NCI-H2081 (cell line): Measurements from ENCODE around the gene CROCC2.
A peak's percentile ranks its signal among the peaks of the same experiment; 100 is the strongest.

ENCODE experiments used
- DNase-seq, 2 experiments: peaks; one replicate each; lab custom pipeline; 2025; lab: John Stamatoyannopoulos, UW

CROCC2 gene

DNA sequence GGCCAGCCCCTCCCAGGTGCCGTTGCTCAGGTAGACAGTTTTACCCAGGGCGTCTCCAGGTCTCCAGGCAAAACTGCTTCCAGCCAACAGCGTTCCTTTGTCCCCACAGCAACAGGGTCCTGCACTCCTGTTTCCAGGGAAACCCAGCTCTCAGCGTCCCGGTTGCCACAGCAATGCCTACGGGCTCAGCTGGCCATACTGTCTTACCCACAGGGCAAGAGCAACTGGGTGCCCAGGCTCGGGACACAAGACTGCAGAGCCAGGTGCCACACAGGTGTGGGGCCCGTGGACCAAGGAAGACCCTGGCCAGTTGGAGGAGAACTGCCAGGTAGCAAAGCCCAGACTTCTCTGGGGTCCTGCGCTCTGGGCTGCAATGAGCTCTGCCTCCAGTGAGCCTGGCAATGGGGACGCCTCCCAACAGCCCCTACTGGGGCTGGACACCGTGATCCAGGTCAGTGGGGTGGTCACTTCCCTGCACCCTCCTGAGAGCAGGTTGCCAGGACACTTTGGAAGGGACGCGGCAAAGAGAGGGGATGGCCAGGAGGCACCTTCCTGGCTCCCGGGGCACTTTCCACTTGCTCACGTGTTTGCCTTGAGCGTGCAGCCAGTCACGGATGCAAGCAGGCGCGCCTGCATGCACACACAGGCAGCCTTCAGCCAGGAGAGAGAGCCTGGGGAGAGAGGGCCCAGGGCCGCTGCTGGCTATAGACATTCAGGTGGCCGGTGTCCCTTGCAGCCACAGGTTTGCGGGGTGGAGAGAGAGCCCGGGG lies at the start of gene CROCC2:
TSS of gene CROCC2 (plus strand) at position 196 of the 770 bp plus-strand sequence. CDS start at position 374, 178 bp downstream.
- peak in 1 of 2 experiments; percentile 13 for DNase-seq

DNA sequence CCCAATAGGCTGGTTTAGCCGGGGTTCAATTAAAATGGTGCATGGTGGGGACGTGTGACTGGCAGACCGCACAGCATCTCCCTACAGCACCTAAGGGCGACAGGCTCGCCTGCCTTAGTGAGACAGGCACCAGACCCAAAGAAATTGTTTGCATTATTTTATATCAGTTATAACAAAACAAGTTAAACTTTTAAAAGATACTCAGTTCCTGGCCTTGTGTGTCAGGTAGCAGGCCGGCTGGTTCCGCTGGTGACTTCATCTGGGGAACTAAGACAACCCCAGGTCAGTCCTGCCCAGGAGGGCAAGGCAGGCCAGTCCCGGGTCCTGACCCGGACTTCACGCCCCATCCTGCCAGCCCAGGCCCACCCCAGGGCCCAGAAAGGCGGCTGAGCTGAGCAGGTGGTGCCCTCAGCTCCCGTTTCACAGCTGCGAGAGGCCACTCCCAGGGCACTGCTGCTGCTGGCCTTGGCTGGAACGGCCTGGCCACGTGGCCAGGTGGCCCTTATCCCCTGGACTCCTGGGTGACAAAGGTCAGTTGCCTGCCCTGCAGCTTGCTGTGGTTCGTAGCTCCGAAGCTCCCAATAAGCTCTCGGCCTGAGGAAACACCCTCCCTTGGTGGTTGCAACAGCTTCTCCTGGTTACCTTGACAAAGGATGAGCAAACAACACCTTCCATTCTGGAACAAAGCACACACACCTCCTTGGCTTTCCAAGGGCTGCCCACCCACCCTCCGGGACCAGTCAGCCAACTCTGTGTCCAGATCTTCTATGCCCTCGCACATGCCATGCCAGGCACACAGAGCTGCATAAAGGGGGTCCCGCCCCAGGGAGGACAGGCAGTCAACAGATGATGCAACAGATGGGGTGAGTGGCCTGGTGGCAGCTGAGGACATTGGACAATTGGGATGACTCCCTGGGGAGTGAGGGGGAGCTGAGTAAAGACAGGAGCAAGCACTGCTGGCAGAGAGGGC lies 48.8 kb upstream of the CROCC2 start:
- no peak for DNase-seq

DNA sequence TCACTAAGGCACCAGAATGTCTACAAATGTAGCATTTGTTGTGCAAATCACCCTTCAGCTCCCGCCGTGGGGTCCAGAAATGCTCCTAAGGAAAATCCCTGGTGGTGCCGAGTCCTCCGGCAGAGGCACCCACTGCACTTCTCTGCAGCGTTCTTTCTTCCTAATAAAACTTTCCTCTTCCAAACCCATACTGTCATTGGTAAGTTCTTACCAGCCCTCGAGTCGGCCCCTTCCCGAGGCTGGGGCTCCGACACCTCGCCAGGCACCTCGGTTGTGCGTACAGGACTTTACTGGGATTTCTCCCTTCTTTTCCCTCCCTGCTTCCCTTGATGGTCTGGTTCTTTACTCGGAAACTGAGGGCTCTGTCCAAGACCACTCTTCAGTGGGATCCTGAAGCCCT lies 47.8 kb upstream of the CROCC2 start:
- no peak for DNase-seq

DNA sequence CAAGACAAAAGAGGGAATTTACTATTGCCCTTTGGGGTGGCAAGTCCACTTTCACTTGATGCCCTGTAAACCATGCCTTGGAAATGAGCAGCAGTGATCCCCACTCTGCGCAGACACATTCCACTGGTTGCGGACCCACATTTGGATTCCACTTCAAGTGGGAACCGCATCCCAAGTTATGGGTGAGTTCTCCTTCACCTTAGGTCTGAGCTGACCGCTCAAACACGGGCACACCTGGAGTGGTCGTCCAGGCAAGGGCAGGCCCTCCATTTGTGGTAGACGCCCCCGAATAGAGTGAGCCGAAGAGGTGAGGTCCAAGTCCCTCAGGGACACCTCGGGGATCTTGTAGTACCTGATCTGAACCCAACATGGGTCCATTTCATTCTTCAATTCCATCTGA lies 47.3 kb upstream of the CROCC2 start:
- no peak for DNase-seq

DNA sequence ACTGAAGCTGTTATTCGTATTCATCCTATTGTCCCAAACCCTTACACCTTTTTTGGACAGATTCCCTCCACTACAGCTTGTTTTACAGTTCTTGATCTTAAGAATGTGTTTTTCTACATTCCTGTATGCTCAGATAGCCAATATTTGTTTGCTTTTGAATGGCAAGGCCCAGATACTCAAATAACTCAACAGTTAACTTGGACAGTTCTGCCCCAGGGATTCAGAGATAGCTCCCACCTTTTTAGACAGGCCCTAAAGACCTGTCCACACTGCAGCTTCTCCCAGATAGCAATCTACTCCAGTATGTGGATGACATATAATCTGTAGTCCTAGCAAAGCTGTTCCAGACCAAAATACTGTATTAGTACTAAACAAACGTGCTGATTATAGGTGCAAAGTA lies 44.6 kb upstream of the CROCC2 start:
- DNase-seq: no peak

DNA sequence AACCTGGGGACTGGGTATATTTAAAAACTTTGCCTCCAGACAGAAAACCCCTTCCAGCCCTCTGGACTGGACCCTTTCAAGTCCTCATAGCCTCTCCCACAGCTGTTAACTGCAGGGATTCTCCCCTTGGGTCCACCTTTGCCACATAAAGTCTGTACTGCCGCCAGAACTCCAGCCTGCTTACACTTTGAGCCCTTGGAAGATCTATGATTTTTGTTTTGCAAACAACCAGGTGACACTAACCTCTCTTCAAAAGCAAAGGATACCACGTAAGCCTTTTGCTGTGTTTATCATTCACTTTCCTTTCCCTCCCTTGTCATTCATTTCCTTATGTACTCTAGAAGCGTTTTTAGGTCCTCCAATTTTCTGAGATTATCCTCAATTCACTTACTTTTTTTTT lies 41.7 kb upstream of the CROCC2 start:
- DNase-seq: no peak

DNA sequence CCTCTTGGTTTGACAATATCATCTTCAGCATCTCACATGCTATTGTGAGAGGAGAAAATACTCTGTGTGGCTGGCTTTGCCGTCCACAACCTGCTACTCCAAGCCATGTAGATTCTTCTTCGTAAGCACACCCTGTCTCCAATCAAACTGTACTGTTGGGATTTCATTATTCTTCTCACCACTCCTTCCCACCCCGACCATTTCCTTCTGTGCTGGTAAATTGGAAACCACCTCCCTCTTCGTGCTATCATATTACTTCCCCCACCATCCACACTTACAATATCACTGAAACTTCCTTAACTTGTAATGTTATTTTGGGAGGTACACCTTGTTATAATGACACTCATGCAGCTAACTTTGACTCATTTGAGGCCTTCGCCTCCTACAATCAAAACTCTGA lies 40.7 kb upstream of the CROCC2 start:
- DNase-seq: no peak

DNA sequence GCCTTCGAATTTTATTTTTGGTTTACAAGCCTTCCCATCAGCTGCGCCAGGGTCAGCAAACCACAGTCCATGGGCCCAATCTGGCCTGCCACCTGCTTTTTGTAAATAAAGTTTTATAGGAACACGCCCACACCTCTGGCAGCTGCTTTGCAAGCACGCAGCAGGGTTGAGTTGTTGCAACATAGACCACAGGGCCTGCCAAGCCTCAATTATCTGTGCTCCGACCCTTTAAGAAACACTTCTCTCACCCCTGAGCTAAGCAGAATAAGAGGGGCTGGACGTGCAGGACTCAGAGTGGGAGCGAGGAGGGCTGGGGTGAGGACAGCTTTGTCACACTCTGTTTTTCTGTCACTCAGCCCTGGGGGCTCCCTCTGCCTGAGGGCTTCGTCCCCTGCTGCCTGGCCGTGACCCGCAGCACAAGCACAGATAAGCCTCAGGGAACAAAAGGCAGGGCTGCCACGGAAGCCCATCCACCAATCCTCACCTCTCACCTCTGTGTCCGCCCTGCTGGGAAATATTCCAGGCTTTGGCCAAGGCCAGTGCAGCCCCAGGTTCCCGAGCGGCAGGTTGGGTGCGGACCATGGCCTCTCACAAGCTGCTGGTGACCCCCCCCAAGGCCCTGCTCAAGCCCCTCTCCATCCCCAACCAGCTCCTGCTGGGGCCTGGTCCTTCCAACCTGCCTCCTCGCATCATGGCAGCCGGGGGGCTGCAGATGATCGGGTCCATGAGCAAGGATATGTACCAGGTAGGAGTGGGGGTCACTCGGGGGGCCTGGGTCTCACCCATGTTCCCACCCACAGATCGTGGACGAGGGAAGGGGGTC lies 37.6 kb upstream of the CROCC2 start, which contains the start of gene AGXT:
TSS of gene AGXT (plus strand) at position 539 of the 823 bp plus-strand sequence. CDS start at position 581, 42 bp downstream.
- peak; percentile 22 to 82 for DNase-seq

DNA sequence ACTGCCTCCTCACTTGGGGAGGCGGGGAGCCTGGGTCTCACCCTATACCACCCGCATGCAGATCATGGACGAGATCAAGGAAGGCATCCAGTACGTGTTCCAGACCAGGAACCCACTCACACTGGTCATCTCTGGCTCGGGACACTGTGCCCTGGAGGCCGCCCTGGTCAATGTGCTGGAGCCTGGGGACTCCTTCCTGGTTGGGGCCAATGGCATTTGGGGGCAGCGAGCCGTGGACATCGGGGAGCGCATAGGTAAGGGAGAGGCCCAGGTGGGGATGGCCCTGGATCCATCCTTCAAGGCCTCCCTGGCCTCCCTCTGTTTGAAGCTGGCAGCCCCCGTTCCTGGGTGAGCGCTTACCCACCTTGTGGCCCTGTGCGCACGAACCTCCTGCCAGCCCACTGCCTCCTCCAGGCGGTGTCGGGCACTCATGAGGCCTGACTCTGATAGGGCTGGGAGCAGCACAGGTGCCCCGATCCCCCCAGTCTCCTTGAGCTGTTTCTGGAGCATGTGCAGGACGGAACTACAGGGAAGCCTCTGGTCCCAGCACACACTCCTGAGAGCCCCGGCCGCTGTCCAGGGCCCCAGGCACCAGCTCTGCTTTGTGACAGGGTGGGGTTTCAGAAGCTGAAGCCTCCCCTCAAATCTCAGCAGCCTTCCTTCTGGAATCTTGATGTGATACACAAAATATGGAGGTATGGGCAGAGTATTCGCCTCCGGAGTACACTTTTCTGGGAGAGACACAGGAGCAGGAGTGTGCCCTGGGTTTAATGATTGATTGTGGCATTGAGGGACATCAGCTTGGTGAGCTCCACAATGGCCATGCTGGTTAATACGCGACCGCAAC lies 36.8 kb upstream of the CROCC2 start:
- no peak for DNase-seq

DNA sequence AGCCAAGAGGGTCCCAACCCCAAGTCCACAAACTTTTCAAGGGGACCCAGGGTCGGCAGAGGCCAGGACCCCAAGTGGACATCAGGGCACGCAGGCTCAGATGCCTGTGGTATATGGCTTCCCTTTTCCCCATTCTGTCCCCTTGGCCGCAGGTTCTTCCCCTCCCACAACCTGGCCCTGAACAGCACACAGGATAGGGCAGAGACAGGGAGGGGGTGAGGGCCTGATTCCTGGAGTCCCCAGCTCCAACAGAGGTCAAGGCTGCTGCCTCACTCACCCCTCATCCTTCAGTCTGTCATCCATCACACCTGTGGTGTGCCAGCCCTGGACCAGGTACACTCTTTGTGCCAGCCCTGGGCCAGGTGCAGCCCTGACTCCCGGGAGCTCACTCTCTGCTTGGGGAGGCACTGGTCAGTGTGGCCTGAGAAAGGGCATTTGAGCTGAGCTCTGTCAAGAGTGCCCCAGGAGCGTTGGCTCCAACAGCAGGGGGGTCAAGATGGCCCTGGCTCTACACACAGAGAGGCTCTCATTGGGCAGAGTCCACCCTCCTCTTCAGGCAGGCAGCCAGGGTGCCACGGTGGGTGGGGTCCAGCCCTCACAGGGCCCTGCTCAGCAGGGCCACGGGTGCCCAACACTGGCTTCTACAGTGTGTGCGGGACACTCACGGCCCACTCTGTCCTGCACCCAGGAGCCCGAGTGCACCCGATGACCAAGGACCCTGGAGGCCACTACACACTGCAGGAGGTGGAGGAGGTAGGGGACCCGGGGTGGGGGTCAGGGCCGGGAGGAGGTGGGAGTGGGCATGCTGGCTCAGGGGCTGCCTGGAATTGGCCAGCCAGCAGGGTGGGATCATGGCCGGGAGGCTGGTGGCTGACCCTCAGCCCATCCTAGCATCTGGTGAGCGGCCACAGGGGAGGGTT lies 35.9 kb upstream of the CROCC2 start:
- DNase-seq: no peak

DNA sequence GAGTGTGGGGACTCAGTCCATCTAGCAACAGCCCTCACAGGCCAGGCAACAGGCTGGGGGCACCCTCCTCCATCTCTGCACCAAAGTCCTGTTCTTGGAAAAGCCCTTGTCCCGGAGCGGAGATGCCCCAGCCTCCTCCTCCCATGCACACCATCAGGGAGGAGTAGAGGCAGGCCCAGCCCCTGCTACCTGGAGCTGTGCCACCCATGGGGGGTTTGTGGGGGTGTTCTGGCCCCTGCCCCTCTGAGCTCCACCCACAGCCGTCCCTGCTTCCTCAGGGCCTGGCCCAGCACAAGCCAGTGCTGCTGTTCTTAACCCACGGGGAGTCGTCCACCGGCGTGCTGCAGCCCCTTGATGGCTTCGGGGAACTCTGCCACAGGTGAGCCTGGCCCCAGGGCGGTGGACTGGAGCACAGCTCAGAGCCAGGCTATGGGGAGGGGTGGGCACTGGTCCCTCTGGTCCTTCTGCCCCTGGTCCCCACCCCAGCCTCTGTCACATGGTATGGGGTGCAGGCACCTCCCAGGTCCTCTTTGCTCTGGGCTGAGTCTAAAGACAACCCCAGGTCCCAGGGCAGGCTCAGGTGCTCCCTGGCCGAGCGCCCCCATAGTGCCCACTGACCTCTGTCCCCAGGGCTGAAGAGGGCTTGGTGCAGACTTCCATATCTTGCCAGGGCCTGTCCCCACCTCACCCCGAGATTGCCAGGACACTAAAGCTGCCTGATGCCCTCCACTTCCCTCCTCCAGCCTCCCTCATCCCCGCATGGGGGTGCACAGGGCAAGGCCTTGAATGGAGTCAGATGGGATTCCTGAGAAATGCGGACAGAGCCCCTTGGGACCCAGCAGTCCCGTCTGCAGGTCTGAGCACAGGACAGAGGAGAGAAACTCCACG lies 34.8 kb upstream of the CROCC2 start:
- DNase-seq: no peak

DNA sequence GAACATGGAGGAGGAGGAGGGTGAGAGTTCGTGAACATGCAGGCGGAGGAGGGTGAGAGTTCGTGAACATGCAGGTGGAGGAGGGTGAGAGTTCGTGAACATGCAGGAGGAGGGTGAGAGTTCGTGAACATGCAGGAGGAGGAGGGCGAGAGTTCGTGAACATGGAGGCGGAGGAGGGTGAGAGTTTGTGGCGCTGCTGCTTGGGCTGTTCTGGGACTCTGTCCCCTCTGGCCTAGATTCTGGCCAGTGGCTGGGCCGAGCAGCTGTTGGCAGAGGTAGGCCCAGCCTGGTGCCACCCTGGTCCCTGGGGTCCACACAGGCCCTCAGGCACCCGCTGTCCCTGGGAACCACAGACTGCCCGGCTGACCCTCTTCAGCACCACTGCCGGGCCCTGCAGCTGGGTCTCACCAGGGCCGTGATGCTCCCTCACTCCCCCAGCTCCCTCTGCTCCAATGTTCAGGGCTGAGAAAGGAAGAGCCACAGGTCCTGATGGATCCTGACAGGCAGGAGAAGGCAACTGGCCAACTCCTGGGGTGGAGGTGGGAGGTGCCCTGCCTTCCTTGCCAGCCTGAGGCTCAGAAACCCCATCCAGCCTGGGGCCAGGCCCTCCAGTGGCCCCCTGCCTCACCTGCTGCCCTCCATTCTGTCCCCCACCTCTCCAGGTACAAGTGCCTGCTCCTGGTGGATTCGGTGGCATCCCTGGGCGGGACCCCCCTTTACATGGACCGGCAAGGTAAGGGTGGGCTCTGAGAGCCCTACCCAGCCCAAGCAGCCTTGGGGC lies 33.6 kb upstream of the CROCC2 start:
- DNase-seq: peak in 1 of 2 experiments; percentile 23

DNA sequence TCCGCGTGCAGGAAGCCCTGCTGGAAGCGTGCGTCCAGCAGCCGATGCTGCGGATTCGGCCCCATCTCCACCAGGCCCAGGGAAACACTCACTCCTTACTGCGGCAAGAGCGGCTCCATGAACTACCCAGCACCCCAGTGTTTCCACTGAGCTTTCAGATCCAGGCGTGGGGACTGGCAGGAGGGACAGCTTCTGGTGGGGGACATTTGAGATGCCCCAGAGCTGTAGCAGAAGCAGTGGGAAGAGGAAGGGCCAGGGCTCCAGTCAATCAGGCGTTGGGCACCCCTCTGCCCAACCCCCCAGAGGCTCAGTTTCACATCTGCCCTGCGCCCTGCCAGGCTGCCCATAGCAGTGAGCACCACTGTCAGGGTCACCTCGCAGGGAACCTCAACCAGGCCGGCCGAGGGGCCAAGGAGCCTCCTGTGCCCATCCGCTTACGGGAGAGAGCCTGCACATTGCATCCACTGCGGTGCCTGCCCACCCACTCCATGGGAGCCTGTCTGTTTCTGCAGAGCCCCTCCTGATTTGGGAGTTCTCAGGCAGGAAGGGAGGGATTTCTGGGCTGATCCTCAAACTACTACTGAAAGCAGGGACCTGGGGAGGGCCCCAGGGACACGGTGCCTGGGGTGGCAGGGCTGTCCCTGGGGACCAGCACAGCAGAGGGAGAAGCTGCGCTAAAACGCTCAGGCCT lies 32.9 kb upstream of the CROCC2 start:
- DNase-seq: no peak

DNA sequence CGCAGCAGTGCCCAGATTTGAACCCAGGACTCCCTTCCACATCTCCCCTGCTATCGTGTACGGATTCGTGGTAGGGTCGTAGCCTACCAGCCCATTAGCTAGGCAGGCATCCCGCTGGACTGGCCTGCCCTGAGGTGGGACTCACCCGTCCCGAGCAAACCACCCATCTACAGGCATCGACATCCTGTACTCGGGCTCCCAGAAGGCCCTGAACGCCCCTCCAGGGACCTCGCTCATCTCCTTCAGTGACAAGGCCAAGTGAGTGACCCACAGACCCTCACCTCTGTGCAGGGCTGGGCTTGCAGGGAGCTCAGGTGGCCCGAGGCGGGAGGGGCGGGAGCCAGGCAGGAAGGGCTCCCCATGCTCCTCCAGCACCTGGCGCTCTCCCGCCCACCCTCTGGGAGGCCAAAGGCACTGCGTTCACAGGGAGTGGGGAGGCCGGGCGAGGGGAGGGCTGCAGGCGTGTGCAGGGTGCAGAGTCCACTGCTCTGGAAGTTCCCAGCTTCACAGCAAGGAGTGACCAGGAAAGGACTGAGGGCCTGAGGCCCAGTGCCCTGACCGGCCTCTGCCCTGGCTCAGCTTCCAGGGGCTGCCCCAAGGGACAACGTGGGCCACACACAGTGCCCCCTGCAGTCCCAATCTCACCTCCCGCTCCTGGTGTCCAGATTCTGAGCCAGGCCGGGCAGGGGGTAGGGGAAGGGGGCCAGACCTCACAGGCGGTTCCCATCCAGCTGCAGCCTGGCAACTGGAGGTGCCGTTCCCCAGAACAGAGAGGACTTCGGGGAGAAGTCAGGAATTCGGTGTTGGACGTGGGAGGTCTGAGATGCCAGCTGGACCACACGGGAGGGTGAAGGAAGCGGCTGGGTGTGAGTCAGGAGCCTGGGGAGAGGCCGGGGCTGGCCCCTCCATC lies 32.1 kb upstream of the CROCC2 start:
- peak in 1 of 2 experiments; percentile 25 for DNase-seq

DNA sequence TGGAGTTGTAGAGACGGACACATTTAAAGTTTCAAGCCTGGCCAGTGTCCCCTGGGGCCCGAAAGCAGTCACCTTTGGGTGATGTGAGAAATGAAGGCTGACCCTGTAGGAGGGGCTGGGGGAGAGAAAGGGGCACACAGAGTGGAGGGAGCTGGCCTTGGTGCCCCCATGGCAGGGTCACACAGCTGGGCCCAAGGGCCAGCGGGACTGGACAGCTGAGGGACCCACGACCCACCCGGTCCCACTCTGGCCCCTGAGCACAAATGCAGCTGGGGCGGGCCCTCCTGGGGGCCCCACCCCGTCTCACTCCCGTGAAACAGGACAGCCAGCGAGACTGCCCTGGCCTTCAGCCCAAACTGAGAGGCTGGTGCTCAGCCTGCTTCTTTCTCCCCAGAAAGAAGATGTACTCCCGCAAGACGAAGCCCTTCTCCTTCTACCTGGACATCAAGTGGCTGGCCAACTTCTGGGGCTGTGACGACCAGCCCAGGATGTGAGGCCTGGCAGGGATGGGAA lies 31.4 kb upstream of the CROCC2 start:
- DNase-seq: no peak
